GM19372 (cell line): ENCODE results near the gene BCAP29.

ENCODE experiments used
- ATAC-seq: cut with Tn5 transposase; IDR thresholded peaks from one replicate; pipeline ENCODE4 v1.9.1; 2021; ENCODE audit warnings: mild to moderate bottlenecking, low read depth, moderate library complexity; ENCODE audit not compliant: unreplicated experiment

BCAP29 gene

DNA sequence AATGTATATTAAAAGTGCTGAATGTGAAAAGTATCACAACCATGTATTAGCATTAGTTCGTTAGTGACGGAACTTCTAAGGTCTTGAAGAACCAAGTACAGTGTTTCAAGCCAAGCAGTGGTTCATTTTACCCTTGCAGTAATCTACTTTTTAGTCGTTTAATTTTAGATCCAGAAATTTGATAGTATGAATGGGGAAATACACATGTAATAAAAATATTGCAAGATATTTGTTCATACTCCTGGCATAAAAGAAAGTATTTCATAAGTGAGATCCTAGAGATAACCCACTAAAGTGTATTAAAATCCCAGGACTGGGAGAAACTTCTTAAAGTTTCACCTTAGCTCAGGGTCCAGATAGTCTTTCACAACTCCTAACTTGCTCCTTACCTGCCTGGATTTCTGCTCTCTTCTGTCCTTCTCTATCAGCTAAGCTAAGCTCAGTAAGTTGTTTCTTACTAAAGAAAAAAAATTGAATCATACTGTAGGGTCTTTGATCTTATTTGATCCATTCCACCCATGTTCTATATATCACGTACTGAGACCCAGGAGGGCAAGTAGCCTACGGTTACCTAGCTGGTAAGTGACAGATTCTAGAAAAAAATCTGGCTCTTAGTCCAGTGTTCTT, 1.5 kb downstream of the BCAP29 start:
- no peak for ATAC-seq

DNA sequence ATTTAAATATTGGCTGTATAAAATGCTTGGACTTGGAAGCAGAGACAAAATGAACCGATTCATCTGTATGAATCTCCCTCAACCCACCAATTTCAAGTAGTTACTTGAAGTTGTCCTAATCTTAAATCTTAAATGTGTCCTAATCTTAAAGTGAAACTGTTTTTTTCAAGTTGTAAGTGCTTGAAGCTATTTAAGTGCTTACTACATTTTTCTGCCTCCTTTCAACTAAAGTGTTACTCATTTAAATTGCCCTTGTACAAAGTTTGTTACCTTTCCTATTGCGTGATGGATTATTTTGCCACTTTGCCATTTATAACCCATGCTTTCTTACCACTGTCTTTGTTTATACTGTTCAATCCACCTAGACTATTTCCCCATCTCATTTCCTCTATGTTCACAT, 2.8 kb downstream of the BCAP29 start:
- ATAC-seq = no peak

DNA sequence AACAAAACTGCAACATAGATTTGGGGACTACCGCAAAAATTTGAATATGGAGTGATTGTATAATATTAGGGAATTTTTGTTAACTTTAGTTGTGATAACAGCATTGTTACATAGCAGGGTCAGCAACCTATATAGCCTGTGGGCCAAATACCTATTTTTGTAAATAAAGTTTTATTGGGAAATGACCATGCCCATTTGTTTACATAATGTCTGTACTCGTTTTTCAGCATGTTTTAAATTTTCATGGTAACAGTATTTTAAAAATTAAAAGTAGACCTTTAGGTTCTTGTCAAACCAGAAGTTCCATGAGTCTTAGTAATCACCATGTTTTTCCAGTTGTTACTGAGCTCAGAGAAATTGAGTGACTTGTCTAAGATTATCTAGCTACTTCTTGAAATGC, 4.7 kb downstream of the BCAP29 start:
- ATAC-seq = no peak

DNA sequence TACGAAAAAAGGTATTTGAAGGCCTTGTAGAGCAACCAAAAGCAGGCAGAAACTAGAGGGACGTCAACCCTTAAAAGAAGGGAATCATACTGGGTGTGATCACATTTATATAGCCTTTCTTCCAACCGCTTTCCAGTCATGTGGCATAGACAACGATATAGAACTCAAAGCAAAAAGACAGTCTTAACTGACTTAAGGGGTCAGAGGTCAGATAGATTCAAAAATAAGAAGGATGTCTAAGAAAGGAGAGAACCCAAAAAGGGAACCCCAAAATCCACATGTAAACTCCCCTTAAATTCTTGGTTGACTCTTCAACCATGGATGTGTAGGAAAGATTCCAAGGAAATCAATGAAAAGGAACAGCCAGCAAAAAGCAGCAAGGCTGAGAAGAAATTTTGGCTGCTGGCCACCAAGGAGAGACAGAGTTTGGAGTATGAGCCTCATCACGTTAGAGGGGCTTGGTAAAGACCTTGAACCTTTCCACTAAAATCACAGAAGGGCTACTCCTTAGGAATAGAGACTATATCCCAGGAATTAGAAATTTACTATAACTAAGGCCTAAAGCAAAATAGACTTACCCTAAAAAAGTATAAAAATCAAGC, 8.6 kb downstream of the BCAP29 start:
- no peak for ATAC-seq

DNA sequence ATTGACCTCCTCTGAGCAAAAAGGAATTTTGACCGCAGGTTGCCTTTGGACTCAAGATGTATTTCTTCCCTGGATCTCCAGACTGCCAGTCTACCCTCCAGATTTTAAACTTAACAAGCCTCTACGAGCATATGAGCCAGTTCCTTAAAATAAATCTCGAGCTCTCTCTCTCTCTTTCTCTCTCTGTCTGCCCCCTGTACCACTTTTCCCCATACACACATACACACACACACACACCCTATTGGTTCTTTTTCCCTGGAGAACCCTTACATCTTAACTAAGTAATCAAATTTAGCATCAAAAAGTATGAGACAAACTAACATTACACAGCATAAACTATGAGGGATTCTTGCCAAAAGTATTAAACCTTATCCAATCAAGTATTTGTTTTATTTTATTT, 11.4 kb downstream of the BCAP29 start:
- no peak for ATAC-seq

DNA sequence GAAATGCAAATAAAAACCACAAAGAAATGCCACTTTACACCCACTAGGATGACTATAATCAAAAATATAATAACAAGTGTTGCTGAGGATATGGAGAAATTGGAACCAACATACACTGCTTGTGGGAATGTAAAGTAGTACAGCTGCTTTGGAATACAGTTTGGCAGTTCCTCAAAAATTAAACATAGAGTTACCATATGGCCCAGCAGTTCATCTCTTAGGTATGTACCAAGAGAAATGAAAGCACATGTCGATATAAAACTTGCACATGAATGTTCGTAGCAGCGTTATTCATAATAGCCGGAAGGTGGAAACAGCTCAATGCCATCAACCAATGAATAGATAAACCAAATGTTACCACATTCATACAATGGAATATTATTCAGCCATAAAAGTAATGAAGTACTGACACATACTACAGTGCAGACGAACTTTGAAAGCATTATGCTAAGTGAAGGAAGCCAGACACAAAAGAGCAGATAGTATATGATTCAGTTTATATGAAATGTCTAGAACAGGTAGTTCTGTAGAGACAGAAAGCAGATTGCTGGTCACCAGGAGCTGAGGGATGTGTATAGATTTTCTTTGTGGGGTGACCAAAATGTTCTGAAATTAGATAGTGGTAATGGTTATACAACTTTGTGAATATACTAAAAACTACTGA, 12.4 kb downstream of the BCAP29 start:
- no peak for ATAC-seq

DNA sequence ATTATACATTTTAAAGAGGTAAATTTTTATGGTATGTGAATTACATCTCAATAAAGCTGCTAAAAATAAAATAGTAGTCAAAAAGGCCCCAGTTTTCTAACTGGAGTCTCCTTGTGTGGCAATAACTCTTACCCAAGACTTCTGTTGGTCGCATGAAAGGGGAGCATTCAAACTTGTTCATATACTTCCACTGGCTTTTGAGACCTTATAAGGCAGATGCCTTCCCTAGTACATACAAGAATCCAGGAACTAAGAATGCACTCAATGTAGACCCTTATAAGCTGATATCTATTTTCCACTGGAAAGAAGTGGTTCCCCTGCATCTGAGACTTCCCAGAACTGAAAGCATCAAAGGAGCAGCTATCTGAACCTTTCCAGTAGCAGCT, 13.0 kb downstream of the BCAP29 start:
- ATAC-seq = no peak

DNA sequence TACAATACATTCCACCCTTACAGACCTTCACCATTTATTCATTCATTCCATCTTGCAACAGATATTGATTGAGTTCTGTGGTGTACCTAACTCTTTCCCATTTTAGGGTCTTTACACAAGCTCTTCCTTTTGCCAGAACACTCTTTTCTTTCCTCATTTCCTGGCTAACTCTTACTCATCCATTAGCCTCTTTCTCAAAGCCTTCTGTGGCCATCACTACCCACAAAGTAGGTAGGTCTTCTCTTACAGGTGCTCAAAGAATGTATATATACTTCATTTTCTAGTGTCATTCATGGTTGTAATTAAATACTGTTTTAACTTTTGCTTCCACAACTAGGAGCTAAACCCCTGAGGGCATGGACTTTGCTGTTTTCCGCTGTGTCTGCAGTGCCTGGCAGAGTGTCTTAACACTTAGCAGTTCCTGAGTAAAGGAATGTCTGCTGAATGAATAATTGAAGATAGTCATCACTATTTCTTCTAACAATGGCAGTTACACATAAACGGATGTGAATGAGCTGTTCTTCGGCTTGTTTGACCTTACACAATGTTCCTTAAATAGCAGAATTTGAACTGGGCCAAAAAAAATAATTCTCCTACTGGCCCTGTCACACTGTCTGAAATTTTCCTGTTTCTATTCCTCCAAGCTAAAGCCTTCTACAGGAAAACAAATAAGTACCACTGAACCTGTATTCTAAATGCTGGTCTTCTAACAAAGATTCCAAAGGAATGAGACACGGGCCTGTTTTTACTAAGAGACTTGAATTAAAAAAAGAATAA, 15.1 kb downstream of the BCAP29 start:
- ATAC-seq = no peak

DNA sequence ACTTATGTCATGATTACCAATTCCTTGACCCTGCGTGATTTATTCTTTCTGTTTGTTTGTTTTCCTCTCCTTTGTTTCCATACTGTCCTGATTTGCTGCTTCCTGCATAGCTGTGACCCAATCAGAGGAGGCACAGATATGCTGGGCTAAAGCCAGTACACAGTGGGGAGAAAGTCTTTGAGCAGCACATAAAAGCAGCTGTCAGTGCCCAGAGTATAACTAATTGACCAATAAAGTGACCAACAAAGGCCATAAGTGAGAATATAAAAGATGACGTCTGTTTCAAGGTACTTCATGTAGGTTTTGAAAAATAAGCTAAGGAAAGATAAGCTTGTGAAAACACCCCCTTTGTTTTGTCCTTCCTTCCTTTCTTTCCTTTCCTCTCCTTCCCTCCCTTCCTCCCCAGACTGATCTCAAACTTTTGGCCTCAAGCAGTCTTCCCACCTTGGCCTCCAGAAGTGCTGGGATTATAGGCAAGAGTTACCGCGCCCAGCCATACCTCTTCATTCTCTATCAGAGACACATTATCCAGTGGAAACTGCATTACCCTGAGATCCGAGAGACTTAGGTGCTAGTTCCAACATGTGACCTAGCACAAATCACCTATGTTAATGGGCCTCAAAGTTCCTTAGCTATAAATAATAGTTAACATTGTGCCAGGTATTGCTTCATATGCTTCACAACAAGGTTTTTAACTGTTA, 17.0 kb downstream of the BCAP29 start:
- no peak for ATAC-seq

DNA sequence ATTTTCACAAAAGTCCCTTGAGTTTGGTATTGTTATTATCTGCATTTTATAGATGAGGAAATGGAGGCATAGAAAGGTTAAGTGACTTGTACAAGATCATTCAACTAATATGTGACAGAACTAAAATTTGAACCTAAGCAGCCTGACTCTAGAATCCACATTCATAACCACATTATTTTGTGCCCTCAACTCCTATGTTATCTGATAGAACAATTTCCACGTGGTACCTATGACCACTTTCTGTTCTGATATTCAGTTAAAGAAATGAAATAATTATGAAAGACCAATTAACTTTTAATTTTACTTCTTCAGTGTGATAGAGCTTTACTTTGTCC, 17.5 kb downstream of the BCAP29 start:
- ATAC-seq = no peak

DNA sequence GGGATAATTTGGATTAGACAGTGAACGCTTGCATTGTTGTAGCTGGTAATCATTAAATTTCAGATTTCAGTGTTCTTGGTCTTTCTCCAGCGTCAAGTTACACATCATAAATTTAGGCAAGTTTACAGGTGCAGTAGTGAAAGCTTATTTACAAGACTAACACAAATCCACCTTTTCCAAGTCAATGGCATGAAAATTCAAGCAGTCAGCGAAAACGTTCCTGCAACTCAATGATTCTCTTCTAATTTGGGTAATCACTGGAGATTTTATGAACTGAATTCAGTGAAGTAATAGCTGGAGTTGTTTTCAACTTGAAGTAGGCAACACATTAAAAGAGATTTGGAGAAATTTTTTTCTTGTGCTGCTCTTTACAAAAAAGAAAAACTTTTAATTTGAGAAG, 17.9 kb downstream of the BCAP29 start:
- ATAC-seq = no peak

DNA sequence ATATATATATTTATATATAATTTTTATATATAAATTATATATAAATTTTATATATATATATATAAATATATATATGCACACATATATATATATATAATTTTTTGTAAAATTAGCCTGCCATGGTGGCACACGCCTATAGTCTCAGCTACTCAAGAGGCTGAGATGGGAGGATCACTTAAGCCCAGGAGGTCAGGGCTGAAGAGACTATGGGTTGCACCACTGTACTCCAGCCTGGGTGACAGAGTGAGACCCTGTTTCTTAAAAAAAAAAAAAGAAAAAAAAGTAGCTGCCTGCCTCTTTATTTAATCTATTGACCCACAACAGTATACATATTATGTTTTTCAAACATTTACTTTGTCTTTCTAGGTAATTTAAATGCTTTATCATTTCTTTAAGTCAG, 19.2 kb downstream of the BCAP29 start:
- no peak for ATAC-seq

DNA sequence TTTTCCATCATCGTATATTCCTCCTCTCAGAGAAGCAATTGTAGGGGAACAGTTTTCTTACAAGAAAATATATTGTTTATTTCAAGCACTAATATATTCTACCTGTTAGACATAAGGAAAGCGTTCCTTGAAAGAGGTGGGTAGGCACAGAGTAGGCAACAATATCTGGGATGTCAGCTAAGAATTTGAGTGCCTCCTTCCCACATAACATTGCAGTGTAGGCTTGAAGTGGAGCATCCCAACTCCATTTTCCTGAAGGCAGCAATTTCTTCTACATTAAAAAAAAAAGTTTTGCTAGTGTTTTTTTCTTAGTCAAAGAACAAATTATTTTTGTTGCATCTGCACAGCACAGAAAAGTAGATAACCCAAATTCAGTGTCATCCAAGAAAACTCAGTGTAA, 20.8 kb downstream of the BCAP29 start:
- no peak for ATAC-seq

DNA sequence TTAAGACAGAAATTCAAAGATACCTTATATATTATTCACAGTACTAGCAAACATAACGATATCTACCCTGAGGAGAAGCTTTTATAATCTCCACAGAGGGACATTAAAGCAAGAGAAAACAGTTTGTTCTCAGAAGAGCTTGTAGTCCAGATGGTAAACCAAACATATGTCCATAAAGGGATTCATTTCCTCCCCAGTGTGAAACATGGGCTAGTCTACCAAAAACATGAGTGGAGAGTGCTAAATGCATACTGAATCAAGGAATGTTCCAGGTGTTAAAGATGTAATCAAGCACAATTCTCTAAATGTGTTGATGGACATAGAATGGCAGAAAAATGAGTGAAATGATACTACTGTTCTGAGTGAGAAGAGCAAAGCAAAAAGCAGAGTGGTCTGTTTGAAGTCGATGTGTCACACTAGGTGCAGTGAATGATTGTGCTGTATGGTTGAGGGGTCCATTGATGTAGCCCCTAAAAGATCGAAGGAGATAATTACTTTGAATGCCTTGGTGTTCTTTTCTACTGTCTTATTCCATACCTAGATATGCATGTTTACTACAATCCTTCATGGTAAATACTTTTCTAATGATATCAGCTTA, 25.3 kb downstream of the BCAP29 start:
- no peak for ATAC-seq

DNA sequence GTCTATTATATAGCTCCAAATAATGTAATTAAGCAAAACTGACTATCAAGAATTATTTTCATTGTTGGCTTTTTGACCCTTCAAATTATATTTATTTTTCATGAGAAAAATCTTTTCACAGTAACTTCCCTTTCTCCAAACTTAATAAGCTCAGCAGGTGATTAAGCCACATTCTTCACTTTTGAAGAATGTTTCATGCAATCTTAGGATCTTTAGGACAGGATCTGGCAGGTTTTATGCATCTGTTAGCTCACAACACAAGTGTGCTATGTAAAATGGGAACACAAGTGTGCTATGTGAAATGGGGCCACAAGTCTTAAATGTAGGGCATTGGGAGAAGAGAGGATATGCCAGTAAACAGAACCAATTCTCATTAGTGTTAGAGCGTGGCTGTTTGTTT, 26.3 kb downstream of the BCAP29 start:
- no peak for ATAC-seq

DNA sequence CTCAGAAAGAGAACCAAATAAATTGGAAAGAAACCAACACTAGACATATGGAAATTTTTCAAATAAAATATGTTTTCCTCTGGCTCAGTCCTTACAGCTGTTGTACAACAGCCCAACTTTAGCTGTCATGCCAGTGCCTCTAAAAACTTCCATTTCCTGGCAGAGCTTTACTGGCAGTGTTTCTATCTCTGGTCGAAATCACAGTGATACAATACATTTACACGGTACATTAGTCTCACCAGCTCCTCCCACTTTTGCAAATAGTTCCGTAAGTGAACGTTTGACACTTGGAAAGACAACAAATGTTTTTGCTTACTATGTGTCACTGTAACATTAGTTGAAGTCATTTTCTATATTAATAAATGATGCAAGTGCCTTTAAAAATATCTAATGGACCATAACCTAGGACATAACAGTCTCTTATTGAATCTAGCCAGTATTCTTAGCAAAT, 29.8 kb downstream of the BCAP29 start:
- ATAC-seq = no peak

DNA sequence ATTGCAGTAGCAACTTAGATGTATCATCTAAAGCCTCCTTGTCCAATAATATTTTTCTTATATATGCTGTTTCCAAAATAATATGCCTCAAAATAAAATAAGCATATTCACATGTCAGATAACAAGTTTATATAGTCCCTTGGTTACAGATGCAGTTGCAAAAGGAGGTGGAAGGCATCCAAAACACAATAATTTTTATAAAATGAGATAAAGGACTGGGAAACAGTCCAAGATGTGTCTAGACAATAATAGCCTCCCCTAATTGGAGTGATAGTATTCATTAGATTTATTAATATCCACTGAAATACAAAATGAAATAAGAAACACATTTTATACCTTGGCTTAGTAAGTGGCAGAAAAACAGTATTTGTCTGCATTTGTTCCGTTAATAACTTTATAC, 30.3 kb downstream of the BCAP29 start:
- ATAC-seq = no peak

DNA sequence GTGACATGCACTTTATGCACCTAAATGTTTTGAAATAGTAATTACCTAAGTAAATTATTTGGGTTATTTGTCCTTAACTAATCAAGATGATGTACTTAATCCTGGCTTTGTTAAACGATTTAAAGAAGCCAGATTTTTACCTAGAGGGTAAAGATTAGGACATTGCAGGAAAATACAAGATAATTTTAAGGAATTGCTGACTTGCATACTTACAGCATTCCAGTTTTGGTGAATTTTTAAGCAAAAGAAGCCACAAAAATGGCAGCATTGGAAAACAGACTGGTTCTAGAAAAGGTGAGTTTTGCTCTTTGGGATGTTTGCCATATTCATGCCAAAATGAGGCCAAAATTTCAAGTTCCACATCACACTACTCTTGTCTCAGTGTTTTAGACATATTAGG, 33.4 kb downstream of the BCAP29 start:
- no peak for ATAC-seq

DNA sequence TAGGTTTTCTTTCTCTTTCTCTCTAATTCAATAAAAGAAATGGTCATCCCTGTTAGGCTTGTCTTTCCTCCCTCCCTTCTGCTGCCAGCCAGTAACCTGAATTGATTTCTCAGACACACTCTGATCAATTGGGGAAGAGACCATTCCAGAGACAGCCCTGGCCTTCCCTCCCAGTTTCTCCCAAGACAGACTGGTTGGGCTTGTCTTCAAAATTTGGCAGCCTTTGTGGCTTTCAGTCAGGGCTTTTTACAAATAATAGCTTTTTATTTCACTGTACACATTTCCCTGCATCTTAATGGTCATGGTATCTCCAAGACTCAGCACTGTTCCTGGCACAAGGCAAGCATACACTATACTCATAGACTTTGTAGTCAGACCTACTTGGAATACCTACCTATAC, 33.9 kb downstream of the BCAP29 start:
- ATAC-seq = no peak

DNA sequence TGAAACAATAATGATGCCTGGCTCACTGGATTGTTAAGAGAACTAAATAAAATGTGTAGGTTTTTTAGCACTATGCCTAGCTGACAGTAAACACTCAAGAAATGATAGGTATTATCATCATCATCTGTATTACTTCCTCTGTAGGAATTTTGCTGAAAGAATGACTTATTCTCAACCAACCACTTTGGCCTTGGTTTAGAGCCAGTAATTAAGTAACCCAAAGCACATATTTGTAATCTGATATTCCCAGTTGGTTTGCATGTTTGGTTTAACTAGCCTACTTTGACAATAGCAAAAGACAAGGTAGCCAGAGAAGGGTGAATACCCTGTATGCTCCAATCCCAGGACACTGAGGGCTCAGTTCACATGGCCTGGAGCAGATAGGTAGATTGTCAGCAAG, 34.4 kb downstream of the BCAP29 start:
- no peak for ATAC-seq
